MCF 10A (cell line): Measurements from ENCODE around the gene G0S2. TPM values are rescaled to one million over a fixed set of nuclear protein-coding genes. Genes with fewer than 3 reads are reported as not detected.
A peak's percentile ranks its signal among the peaks of the same experiment; 100 is the strongest.

Experiments
- Bru-seq: library from RNA; stranded (reverse); fragments of 400-500 nt; gene quantifications from one replicate; lab custom pipeline; 2021; lab: Mats Ljungman, UMichigan
- BruChase-seq, 2 experiments: library from RNA; stranded (reverse); fragments of 400-500 nt; gene quantifications; one replicate each; lab custom pipeline; 2021; lab: Mats Ljungman, UMichigan
- BruUV-seq: library from RNA; stranded (reverse); fragments of 400-500 nt; replicated peaks from 2 replicates; lab custom pipeline; 2021; lab: Mats Ljungman, UMichigan
- CTCF ChIA-PET: fragments of 300-600 bp; sonication (Branson Sonifier 250); formaldehyde crosslinking; extraction: SDS; loops from one replicate; lab custom pipeline; 2021; ENCODE audit warnings: antibody characterized with exemption, inconsistent platforms; lab: Yijun Ruan, JAX
- POLR2A ChIA-PET: fragments of 300-600, 350-650 bp; sonication (Branson Sonifier 250); formaldehyde crosslinking; extraction: SDS; loops from one replicate; lab custom pipeline; 2020; ENCODE audit warnings: antibody characterized with exemption, inconsistent platforms; lab: Yijun Ruan, JAX
- DNase-seq: peaks from one replicate; pipeline ENCODE4 v3.0.0-alpha.2; 2018; ENCODE audit not compliant: unreplicated experiment
- H3K27ac Mint-ChIP-seq: one replicate; pipeline ENCODE4 v1.8.0; 2022; ENCODE audit warnings: mild to moderate bottlenecking, low read depth, mixed read lengths; ENCODE audit not compliant: unreplicated experiment
- H3K27me3 Mint-ChIP-seq: one replicate; pipeline ENCODE4 v1.8.0; 2022; ENCODE audit warnings: mixed read lengths; ENCODE audit not compliant: insufficient read depth, unreplicated experiment
- H3K36me3 Mint-ChIP-seq: one replicate; pipeline ENCODE4 v1.8.0; 2022; ENCODE audit warnings: mild to moderate bottlenecking, moderate library complexity, mixed read lengths; ENCODE audit not compliant: insufficient read depth, unreplicated experiment
- H3K4me1 Mint-ChIP-seq: one replicate; pipeline ENCODE4 v1.8.0; 2022; ENCODE audit warnings: mixed read lengths; ENCODE audit not compliant: insufficient read depth, unreplicated experiment
- H3K4me3 Mint-ChIP-seq: one replicate; pipeline ENCODE4 v1.8.0; 2022; ENCODE audit warnings: mild to moderate bottlenecking, moderate library complexity, mixed read lengths; ENCODE audit not compliant: unreplicated experiment
- H3K9me3 Mint-ChIP-seq: one replicate; pipeline ENCODE4 v1.8.0; 2022; ENCODE audit warnings: mixed read lengths; ENCODE audit not compliant: unreplicated experiment
- CTCF ChIP-seq: fragments of 200-600 bp; IDR thresholded peaks from one replicate; pipeline ENCODE4 v1.8.0; 2022; ENCODE audit warnings: antibody characterized with exemption, mild to moderate bottlenecking; ENCODE audit not compliant: unreplicated experiment
- intact Hi-C: fragments of 100-400 bp; cut with micrococcal nuclease; formaldehyde crosslinking; loops from 2 replicates; pipeline ENCODE4 v1.14.1; 2022
- long read RNA-seq: library from polyadenylated mRNA; stranded (forward); transcript quantifications from one replicate; pipeline ENCODE4 v2.0.0, GENCODE V29; 2022
- total RNA-seq: library from RNA; stranded (reverse); gene quantifications from 2 replicates; pipeline ENCODE4 v1.2.3, GENCODE V29; 2022

G0S2 gene
- total RNA-seq (not detected in 2 replicates), Bru-seq, nascent RNA (percentile 24 among the genes with signal in this experiment), BruChase-seq, experiment 1, labeled RNA remaining after a 6-hour chase (percentile 18 among the genes with signal in this experiment), BruChase-seq, experiment 2, labeled RNA remaining after a 2-hour chase (percentile 23 among the genes with signal in this experiment)
- long read RNA-seq = 0 reads

- BruUV-seq = no TSS peak
- peaks cover 36% of the 10 kb centered on the region for H3K4me1 Mint-ChIP-seq
- no peak for DNase-seq
- no peaks in the 10 kb centered on the region for H3K36me3 Mint-ChIP-seq
- CTCF ChIA-PET = interaction anchor here (0.5 to 5.1 kb wide), 12 partner anchors 9 to 73 kb away, joined by 3 to 38 read pairs (median 5); partner anchors contain the start of gene LAMB3
- intact Hi-C loops = no loop called here
- TF ChIP-seq CTCF = no peak
- H3K27me3 Mint-ChIP-seq = no peaks in the 10 kb centered on the region
- no peak within 1 kb of the TSS for H3K4me3 Mint-ChIP-seq
- peak within 1 kb of the TSS; percentile 66 for H3K27ac Mint-ChIP-seq
- H3K9me3 Mint-ChIP-seq = no peaks in the 10 kb centered on the region
- POLR2A ChIA-PET = interaction anchor here (0.5 to 8.1 kb wide), 5 partner anchors 10 to 51 kb away, joined by 3 to 254 read pairs (median 20); partner anchors contain the start of gene LAMB3
These were observed at the start of gene G0S2 for GRCh38 chr1:209674957-209675564. Gene G0S2, plus strand, starts transcription at chr1:209675412. Its CDS starts 273 bp downstream, at chr1:209675685.

- Mint-ChIP-seq H3K9me3 (no peaks in the 10 kb centered on the region), H3K27me3 (no peaks in the 10 kb centered on the region), H3K4me1 (peaks cover 48% of the 10 kb centered on the region), H3K27ac (no peak overlapping the region), H3K4me3 (no peak overlapping the region), H3K36me3 (peaks cover 100% of the 10 kb centered on the region)
- DNase-seq = no peak
- BruUV-seq = no TSS peak
- CTCF ChIA-PET = interaction anchor here (0.9 to 10.9 kb wide), 11 partner anchors 7 to 182 kb away, joined by 3 to 140 read pairs (median 4); partner anchors contain the start of gene CAMK1G
- POLR2A ChIA-PET = interaction anchor here (0.6 to 4.3 kb wide), 3 partner anchors 9 to 190 kb away, joined by 3 to 24 read pairs (median 3); no protein-coding TSS in a partner anchor
- intact Hi-C loops = loop anchor here (2.0 kb wide), 1 partner anchor 49 kb away; no protein-coding TSS in a partner anchor
- TF ChIP-seq CTCF = no peak
These were observed 49.4 kb upstream of the G0S2 start for GRCh38 chr1:209625791-209626285.

- ChIA-PET CTCF (interaction anchor here (0.6 to 10.9 kb wide), 24 partner anchors 8 to 67 kb away, joined by 3 to 140 read pairs (median 5); partner anchors contain the start of gene CAMK1G), POLR2A (interaction anchor here (1.0 kb wide), 1 partner anchor 10 kb away, joined by 3 read pairs; no protein-coding TSS in a partner anchor)
- TF ChIP-seq CTCF = no peak
- Mint-ChIP-seq H3K4me3 (no peak overlapping the region), H3K27ac (no peak overlapping the region), H3K9me3 (no peaks in the 10 kb centered on the region), H3K27me3 (no peaks in the 10 kb centered on the region), H3K4me1 (peaks cover 47% of the 10 kb centered on the region), H3K36me3 (peaks cover 100% of the 10 kb centered on the region)
- intact Hi-C loops = loop anchor here (1.0 to 2.0 kb wide), 2 partner anchors 24 to 50 kb away; no protein-coding TSS in a partner anchor
- DNase-seq = no peak
- no TSS peak for BruUV-seq
These were observed 48.7 kb upstream of the G0S2 start for GRCh38 chr1:209626346-209627026.
